GM19452 (cell line): ENCODE measurements around the gene KDM2A.
A peak's percentile ranks its signal among the peaks of the same experiment; 100 is the strongest.
"Not testable (repeated sequence)": the region's sequence is repeated elsewhere in the genome, so short reads cannot be mapped to it uniquely, and the experiment has no call there.

Experiments used
- ATAC-seq: cut with Tn5 transposase; IDR thresholded peaks from one replicate; pipeline ENCODE4 v1.9.1; 2021; ENCODE audit not compliant: unreplicated experiment

Gene KDM2A

GRCh38 chr11:67117672-67118180 lies 1.3 kb upstream of the KDM2A start:
- peak; percentile 1 for ATAC-seq

DNA sequence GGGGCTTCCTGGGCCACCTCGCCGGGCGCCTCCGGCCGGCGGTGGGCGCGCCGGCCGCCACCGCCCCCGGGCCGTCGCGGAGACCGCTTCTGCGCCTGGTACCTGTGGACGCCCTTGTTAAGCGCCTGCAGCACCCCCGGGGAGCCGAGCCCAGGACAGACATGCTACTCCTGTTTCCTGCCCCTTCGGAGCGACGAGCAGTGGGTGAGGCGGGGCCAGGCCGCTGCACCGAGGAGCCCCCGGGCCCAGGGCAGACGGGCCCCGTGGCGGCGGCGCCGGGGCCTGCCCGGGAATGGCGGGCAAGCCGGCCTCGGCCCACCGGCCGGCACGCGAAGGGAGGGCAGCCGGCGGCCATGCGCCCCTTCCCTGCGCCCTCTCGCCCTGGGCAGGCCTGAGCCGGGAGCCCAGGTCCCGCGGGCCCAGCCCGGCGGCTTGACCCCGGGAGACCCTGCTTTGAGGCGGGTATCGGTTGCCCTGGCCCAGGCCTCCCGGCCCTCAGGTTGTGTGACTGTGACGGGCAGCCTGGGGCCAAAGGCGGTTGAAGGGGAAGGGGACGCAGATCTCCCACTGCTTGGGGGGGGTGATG lies 789 bp upstream of the KDM2A start:
- ATAC-seq: peak; percentile 10

GRCh38 chr11:67119585-67120391 lies 725 bp downstream of the KDM2A start:
- peak; percentile 7 for ATAC-seq

- no peak for ATAC-seq
Observed at GRCh38 chr11:67120456-67120855, 1.4 kb downstream of the KDM2A start.

DNA sequence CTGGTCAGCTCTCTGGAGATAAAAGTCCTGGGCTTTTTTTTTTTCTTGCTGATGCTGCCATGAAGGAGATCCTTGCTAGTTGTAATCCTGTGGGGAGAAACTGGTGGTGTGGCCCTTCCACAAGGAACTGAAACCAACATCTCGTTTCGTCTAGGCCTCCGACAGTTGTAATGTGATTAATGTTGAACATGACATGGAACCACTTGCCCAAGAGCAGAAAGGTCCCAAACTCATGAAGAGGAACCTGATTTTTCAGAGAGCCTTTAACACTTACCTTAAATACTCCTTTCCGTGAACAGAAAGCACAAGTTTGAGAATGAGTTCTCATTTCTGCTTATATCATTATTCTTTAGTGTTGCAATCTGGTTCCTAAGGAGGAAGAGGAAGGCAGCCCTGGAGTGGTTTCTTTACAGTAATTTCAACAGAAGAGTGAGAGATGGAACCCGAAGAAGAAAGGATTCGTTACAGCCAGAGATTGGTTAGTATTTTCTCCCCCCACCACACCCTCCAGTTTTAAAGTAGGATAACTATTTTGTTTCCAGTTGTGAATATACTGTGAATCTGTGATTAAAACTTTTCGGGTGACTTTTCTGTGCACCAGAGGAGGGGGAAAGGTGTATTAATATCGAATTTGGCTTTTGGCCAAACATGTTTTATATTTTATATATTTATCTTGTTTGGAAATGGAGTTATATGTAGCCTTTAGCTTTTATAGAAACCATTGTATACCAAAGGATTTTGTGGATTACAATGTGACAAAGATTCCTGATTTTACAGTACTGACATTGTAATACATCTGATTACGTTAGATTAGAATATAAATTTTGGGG lies 2.0 kb downstream of the KDM2A start:
- ATAC-seq: no peak

- ATAC-seq: not testable (repeated sequence)
Observed at GRCh38 chr11:67123801-67124200, 4.7 kb downstream of the KDM2A start.

DNA sequence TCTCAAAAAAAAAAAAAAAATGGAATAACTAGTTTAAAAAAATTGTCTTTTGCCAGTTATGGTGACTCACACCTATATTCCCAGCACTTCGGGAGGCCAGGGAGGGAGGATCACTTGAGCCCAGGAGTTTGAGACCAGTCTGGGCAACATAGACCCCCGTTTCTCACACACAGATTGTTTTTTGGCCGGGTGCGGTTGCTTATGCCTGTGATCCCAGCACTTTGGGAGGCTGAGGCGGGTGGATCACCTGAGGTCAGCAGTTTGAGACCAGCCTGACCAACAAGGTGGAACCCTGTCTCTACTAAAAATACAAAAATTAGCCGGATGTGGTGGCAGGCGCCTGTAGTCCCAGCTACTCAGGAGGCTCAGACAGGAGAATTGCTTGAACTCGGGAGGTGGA lies 7.2 kb downstream of the KDM2A start:
- ATAC-seq: not testable (repeated sequence)

GRCh38 chr11:67126986-67127385 lies 7.9 kb downstream of the KDM2A start:
- no peak for ATAC-seq

- ATAC-seq: not testable (repeated sequence)
Observed at GRCh38 chr11:67130861-67131260, 11.8 kb downstream of the KDM2A start.

- ATAC-seq: no peak
Observed at GRCh38 chr11:67136156-67136555, 17.1 kb downstream of the KDM2A start.

DNA sequence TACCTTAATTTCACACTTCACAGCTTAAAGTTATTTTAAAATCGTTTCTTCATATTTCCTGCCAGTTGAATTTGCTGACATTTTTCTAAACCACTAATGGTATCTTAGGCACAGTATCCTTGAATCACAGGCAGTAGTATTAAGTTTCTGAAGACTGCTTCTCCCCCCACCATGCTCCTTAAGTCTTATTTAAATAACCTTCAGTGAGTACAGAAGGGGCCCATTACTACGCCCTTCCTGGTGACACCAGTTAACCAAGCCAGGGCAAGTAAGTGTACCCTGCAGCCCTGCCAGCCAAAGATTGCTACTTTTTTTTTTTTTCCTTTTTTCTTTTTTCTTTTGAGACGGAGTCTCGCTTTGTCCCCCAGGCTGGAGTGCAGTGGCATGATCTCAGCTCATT lies 19.9 kb downstream of the KDM2A start:
- ATAC-seq: no peak

DNA sequence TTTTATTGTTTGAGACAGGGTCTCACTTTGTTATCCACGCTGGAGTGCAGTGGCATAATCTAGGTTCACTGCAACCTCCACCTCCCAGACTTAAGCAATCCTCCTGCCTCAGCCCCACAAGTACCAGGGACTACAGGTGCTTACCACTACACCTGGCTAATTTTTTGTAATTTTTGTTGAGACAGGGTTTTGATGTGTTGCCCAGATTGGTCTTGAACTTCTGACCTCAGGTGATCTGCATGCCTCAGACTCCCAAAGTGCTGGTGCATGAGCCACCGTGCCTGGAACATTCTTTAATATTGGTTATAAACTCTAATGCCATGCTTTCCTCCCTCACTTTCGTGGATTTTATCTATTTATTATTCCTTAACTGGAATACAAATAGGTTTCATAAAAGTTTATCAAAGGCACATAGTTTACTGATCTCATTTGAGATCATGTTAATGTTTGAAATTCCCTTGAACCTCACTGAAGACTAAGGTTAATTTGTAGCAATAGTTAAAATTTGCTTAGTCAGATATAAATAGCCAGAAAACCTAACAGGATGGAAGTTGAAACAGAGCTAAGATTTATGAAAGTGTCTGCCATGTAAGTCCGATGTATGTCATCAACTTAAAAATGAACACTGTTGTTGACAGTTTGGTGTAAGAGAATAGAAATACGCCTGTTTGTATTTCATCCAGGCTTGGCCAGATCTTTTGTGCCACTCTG lies 27.6 kb downstream of the KDM2A start:
- ATAC-seq: no peak

- ATAC-seq: no peak
Observed at GRCh38 chr11:67153971-67154370, 34.9 kb downstream of the KDM2A start.

- ATAC-seq: no peak
Observed at GRCh38 chr11:67154726-67155125, 35.7 kb downstream of the KDM2A start.

DNA sequence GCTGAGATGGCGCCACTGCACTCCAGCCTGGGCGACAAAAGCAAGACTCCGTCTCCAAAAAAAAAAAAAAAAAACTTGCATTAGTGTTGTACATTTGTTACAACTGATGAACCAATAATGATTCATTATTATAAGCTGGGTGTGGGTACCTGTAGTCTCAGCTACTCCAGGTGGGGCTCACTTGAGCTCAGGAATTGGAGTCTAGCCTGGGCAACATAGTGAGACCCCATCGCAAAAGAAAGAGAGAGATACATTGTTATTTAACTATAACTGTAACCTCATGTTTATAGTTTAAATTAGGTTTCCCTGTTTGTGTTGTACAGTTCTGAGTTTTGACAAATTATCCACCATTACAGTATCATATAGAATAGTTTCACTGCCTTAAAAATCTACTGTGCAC lies 38.6 kb downstream of the KDM2A start:
- no peak for ATAC-seq

DNA sequence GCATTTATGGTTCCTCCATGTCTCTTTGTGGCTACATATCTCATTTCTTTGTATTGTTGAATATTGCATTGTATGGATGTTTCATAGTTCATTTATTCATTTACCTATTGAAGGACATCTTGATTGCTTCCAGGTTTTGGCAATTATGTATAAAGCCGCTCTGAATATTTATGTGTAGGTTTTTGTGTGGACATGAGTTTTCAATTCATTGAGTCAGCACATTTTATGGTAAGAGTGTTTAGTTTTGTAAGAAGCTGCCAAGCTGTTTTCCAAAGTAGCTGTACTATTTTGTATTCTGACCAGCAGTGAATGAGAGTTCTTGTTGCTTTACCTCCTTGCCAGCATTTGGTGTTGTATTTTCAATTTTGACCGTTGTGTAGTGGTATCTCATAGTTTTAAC lies 39.2 kb downstream of the KDM2A start:
- no peak for ATAC-seq

DNA sequence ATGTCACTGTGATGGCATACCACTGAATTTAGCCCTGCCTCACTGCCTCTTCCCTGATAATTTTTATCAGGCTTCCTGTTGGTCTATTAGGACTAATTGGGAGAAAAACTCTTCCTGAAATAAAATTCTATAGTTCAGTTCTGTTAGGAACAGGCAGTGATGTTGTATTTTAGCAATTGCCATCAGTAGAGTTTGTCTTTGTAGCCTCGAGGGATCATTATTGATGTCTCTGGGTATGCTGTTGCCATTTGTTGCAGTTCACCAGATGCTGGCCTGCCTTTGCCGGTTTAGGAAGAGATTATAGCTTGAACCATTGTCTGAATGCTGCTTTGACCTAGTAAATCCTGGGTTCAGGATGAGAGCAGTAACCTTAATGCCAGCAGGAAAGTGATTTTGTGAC lies 41.0 kb downstream of the KDM2A start:
- no peak for ATAC-seq

DNA sequence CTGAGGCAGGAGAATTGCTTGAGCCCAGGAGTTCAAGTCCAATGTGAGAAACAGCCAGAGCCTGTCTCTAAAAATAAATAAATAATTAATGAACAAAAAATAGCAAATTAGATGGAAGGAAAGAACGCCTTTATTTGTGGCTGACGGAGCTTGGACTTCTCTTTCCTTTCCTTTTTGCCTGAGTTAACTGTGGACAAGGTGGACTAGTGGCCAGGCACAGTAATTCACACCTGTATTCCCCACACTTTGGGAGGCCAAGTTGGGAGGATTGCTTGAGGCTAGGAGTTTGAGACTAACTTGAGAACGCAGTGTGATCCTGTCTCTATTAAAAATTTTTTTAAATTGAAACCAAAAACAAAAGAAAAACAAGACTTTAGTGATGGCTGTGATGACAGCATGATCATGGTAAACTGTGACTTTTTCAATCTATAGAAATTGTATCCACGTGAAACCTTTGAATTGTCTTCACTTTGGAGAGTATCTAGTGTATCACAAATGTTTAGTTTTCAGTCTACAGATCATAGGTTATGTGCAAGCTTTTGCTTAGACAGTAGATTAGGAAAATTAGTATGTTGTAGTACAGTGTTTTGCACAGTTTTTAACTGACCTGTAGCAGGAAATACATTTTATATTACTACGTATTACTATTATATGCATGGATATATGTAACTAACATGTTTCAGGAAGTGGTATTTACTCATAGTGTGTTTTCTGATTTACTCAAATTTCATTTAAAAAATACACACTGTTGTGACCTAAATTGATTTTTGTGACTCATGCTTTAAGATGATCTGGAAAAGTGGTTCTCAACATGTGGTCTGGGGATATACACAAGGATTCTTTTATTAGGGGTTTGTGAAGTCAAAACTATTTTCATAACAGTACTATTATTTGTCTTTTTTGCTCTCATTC lies 42.1 kb downstream of the KDM2A start:
- ATAC-seq: no peak

DNA sequence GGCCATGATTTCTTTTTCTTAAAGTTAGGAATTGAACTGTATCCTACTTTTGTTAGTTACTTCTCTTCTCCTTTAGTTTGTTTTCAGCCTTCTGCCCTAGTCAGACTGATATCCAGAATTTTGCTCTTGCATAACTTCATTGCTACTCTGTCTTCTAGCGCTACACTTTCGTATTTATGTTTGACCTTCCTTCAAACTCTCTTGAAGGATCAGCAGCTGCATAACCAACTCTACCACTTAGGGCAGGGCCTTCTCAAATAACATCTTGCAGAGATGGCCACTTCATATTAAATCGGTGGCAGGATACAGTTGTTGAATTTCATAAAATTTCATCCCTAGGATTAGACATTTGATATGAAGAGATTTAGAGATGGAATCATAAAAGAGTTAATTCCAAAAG lies 43.9 kb downstream of the KDM2A start:
- no peak for ATAC-seq

DNA sequence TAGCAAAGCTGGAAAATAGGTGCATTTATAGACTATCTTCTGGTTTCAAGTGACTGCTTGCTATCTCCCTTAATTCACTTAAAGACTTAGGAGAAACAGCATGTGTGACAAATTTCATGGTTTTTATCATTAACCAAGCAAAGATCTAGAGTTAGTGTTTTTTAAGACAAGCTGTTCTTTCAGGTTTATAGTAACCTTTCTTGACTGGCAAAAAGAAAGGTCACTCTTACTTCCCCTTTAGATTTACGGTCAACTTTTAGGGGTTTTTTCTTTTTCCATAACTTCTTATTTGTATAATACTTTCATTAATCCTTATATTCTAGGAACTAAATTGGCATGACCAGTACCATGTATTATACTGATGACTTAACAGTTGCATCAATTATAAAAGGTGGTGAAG lies 46.6 kb downstream of the KDM2A start:
- ATAC-seq: no peak
